ENCODE data around the gene CDCA7L.

- TF ChIP-seq, protein P1, sequence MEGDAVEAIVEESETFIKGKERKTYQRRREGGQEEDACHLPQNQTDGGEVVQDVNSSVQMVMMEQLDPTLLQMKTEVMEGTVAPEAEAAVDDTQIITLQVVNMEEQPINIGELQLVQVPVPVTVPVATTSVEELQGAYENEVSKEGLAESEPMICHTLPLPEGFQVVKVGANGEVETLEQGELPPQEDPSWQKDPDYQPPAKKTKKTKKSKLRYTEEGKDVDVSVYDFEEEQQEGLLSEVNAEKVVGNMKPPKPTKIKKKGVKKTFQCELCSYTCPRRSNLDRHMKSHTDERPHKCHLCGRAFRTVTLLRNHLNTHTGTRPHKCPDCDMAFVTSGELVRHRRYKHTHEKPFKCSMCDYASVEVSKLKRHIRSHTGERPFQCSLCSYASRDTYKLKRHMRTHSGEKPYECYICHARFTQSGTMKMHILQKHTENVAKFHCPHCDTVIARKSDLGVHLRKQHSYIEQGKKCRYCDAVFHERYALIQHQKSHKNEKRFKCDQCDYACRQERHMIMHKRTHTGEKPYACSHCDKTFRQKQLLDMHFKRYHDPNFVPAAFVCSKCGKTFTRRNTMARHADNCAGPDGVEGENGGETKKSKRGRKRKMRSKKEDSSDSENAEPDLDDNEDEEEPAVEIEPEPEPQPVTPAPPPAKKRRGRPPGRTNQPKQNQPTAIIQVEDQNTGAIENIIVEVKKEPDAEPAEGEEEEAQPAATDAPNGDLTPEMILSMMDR (conservative IDR thresholded peaks at IDR 0.05; ENCODE audit: low read depth, low read length): no peak
- TF ChIP-seq EZH2 (IDR thresholded peaks at IDR 0.05; ENCODE audit: low read length, unreplicated experiment) (no peak), EZH2phosphoT487 (IDR thresholded peaks at IDR 0.05; ENCODE audit: borderline replicate concordance, low read length) (no peak)
These were observed 3.3 kb upstream of the CDCA7L start for GRCh38 chr7:21948887-21949540.

All from PC-3 (cell line).